CD4-positive, alpha-beta memory T cell (primary cell): Measurements from ENCODE around the gene THOP1. TPM values are rescaled to one million over a fixed set of nuclear protein-coding genes. Genes with fewer than 3 reads are reported as not detected.
"Not testable (repeated sequence)": the region's sequence is repeated elsewhere in the genome, so short reads cannot be mapped to it uniquely, and the experiment has no call there.

Source experiments
- CTCF ChIA-PET: fragments of 350-600 bp; sonication (Branson Sonifier 250); formaldehyde crosslinking; loops from one replicate; lab custom pipeline; 2021; ENCODE audit warnings: inconsistent platforms; ENCODE audit not compliant: partially characterized antibody; lab: Charles Lee
- POLR2A ChIA-PET: fragments of 350-600 bp; sonication (Branson Sonifier 250); formaldehyde crosslinking; loops from one replicate; lab custom pipeline; 2021; ENCODE audit not compliant: partially characterized antibody; lab: Charles Lee
- DNase-seq, 5 donors: peaks; one replicate each; pipeline versions ENCODE4 v3.0.0 to v3.0.0-alpha.2; 2020 to 2022; ENCODE audit warnings: mixed read lengths in 1 of 5
- H3K27ac ChIP-seq: one replicate; pipeline ENCODE4 v1.7.0; 2013; ENCODE audit warnings: low read depth, low read length
- H3K27me3 ChIP-seq: 2 replicates; pipeline ENCODE4 v1.7.0; 2013; ENCODE audit warnings: mild to moderate bottlenecking, low read length, moderate library complexity; ENCODE audit not compliant: insufficient read depth
- H3K36me3 ChIP-seq: 2 replicates; pipeline ENCODE4 v1.7.0; 2013; ENCODE audit warnings: mild to moderate bottlenecking, low read length, moderate library complexity; ENCODE audit not compliant: insufficient read depth
- H3K4me1 ChIP-seq: 2 replicates; pipeline ENCODE4 v1.7.0; 2013; ENCODE audit warnings: mild to moderate bottlenecking, low read length, moderate library complexity; ENCODE audit not compliant: insufficient read depth
- H3K4me3 ChIP-seq, 2 donors: one replicate each; pipeline ENCODE4 v1.7.0; 2013; ENCODE audit warnings: low read length in 2 of 2, mild to moderate bottlenecking in 1 of 2
- H3K9me3 ChIP-seq, 2 donors: one replicate each; pipeline ENCODE4 v1.7.0; 2013; ENCODE audit warnings: low read length in 2 of 2, control low read depth in 1 of 2; ENCODE audit not compliant: control insufficient read depth in 1 of 2
- H3K27ac Mint-ChIP-seq, 7 donors: one replicate each; pipeline ENCODE4 v1.8.0; 2020 to 2021; ENCODE audit warnings: mixed read lengths in 7 of 7, mild to moderate bottlenecking in 6 of 7, inconsistent platforms in 3 of 7, moderate library complexity in 3 of 7
- H3K27me3 Mint-ChIP-seq, 2 donors: one replicate each; pipeline ENCODE4 v1.8.0; 2020 to 2021; ENCODE audit warnings: mixed read lengths in 2 of 2
- H3K36me3 Mint-ChIP-seq, 2 donors: one replicate each; pipeline ENCODE4 v1.8.0; 2020 to 2021; ENCODE audit warnings: mixed read lengths in 2 of 2, inconsistent platforms in 1 of 2, mild to moderate bottlenecking in 1 of 2
- H3K4me1 Mint-ChIP-seq, 4 donors: one replicate each; pipeline ENCODE4 v1.8.0; 2020 to 2021; ENCODE audit warnings: mixed read lengths in 4 of 4, mild to moderate bottlenecking in 1 of 4
- H3K4me3 Mint-ChIP-seq, 8 donors: one replicate each; pipeline ENCODE4 v1.8.0; 2020 to 2021; ENCODE audit warnings: mixed read lengths in 8 of 8, mild to moderate bottlenecking in 7 of 8, moderate library complexity in 6 of 8, inconsistent platforms in 3 of 8
- H3K9me3 Mint-ChIP-seq, 8 donors: one replicate each; pipeline ENCODE4 v1.8.0; 2020 to 2021; ENCODE audit warnings: mixed read lengths in 8 of 8, mild to moderate bottlenecking in 5 of 8, inconsistent platforms in 3 of 8, moderate library complexity in 1 of 8
- intact Hi-C: fragments of 100-400 bp; cut with micrococcal nuclease; formaldehyde crosslinking; loops from one replicate; pipeline ENCODE4 v1.15.1; 2023
- polyA plus RNA-seq, 2 donors: library from polyadenylated mRNA; unstranded; fragments of 300-500 nt; fragmentation: Illumina TruSeq; gene quantifications; one replicate each; pipeline ENCODE4 v1.2.3, GENCODE V29; 2021
- total RNA-seq, 2 experiments: library from RNA; stranded (reverse); gene quantifications; one replicate each; pipeline ENCODE4 v1.2.3, GENCODE V29; 2021

The THOP1 gene
- total and polyA plus RNA-seq, 4 experiments from 2014 or later, result 21.6 to 31.9 (median 25.8) TPM

DNA sequence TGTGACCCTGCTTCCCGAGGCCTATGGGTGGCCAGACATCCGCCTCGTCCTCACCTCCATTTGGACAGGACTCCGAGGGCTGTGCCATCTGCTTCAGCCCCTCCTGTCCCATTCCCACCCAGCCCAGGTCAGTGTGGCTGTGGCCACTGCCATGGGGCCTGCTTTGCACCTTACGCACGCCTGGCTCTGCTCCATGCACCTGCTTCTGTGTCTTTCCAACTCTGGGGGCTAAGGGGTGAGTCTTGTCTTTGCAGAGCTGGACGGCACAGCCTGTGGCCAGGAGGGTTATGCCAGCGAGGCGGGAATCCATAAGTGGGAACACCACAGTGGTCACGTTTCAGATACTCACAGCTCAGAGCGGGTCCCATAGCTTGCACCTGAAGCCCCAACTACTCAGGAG lies 29.1 kb downstream of the THOP1 start:
- ChIA-PET POLR2A (no interaction called here), CTCF (no interaction called here)
- Mint-ChIP-seq H3K4me3 (no peak overlapping the region), H3K27ac (no peak overlapping the region), H3K27me3 (no peaks in the 10 kb centered on the region), H3K4me1 (peaks cover 0 to 1% (median 0%) of the 10 kb centered on the region in 4 donors), H3K36me3 (peaks cover 2 to 4% of the 10 kb centered on the region in 2 donors), H3K9me3 (no peaks in the 10 kb centered on the region)
- Histone ChIP-seq H3K36me3 (no peaks in the 10 kb centered on the region), H3K27ac (no peak overlapping the region), H3K4me3 (no peak overlapping the region), H3K9me3 (no peaks in the 10 kb centered on the region), H3K4me1 (no peaks in the 10 kb centered on the region), H3K27me3 (no peaks in the 10 kb centered on the region)
- intact Hi-C loops, result loop anchor here (10.0 kb wide), 1 partner anchor 220 kb away; no protein-coding TSS in a partner anchor
- no peak for DNase-seq

DNA sequence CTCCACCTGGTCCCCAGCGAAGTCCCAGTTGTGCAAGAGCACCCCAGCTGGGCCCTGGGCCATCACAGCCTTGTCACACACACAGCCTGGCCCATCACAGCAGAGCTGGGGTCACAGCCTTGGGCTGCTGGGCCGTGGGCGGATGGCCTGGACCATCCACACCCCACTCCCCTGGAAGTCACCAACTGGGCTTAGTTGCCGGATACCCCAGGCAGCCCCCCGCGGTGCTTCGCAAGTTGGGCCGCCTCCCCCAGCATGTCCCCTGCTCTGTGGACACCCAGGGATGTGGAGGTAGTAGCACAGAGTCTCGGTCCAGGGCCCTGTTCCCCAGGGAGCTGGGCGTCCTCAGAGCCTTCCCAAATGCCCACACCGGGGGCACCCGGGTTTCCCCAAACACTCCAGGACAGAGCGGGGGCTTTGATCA lies 29.9 kb downstream of the THOP1 start:
- Mint-ChIP-seq H3K27ac (no peak overlapping the region), H3K4me1 (peaks cover 0 to 2% (median 1%) of the 10 kb centered on the region in 4 donors)
- POLR2A ChIA-PET, result no interaction called here

DNA sequence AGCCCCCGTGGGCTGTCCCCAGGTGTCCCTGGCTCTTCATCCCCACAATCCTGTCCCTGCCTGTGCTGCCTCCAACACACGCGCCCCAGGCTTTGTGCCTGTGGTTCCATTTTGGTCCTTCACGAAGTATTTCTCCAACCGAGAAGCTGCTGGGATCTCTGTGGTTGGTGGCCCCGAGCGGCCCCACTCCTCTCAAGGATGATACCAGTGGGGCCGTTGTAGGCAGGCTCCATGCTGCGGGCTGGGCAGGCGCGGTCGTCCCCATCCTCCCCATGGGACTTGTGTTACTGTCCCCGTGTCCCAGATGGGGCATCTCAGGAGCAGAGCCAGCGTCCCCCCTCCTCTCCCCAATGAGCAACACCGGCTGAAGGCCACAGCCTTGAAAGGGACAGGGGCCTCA lies 30.6 kb downstream of the THOP1 start:
- Mint-ChIP-seq H3K4me1 (peaks cover 0 to 7% (median 3%) of the 10 kb centered on the region in 4 donors), H3K9me3 (no peaks in the 10 kb centered on the region), H3K36me3 (peaks cover 0 to 2% of the 10 kb centered on the region in 2 donors), H3K27me3 (no peaks in the 10 kb centered on the region), H3K27ac (peak overlapping the region in 1 of 7 donors; percentile 31), H3K4me3 (no peak overlapping the region)
- Histone ChIP-seq H3K27ac (no peak overlapping the region), H3K36me3 (no peaks in the 10 kb centered on the region), H3K9me3 (no peaks in the 10 kb centered on the region), H3K27me3 (no peaks in the 10 kb centered on the region), H3K4me1 (peaks cover 8% of the 10 kb centered on the region), H3K4me3 (no peak overlapping the region)
- no peak for DNase-seq
- intact Hi-C loops, result loop anchor here (10.0 kb wide), 1 partner anchor 219 kb away; no protein-coding TSS in a partner anchor
- ChIA-PET CTCF (no interaction called here), POLR2A (interaction anchor here (0.6 kb wide), 1 partner anchor 375 kb away, joined by 3 read pairs; no protein-coding TSS in a partner anchor)

More for the DNA sequence above, 29.9 kb downstream of the THOP1 start:
- no peaks in the 10 kb centered on the region for H3K36me3 ChIP-seq
- no peaks in the 10 kb centered on the region for H3K9me3 ChIP-seq
- H3K36me3 Mint-ChIP-seq, result peaks cover 0 to 2% of the 10 kb centered on the region in 2 donors
- H3K27me3 ChIP-seq, result no peaks in the 10 kb centered on the region
- no peaks in the 10 kb centered on the region for H3K27me3 Mint-ChIP-seq
- no peak overlapping the region for H3K4me3 ChIP-seq
- DNase-seq, result no peak
- H3K4me3 Mint-ChIP-seq, result no peak overlapping the region
- no peak overlapping the region for H3K27ac ChIP-seq
- intact Hi-C loops, result loop anchor here (10.0 kb wide), 1 partner anchor 220 kb away; no protein-coding TSS in a partner anchor
- H3K9me3 Mint-ChIP-seq, result no peaks in the 10 kb centered on the region
- CTCF ChIA-PET, result no interaction called here
- H3K4me1 ChIP-seq, result peaks cover 1% of the 10 kb centered on the region

DNA sequence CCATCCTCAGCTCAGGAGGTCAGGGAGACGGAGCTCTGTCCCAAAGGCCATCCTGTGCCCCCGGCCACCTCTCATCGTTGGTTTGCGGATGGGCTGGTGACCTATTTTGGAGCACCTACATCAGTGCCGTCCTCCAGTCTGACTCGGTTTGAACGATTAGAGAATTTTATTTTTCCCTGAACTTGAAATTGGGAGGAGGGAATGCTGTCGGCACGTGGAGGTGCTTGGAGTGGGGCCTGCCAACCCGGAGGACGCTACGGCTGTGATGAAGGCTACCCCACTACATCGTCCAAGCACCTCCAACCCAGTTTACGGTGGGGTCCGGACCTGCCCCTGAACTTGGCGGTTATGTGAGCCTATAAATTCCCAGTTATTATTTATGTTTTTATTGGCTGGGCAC lies 31.3 kb downstream of the THOP1 start:
- Mint-ChIP-seq H3K27ac (peak overlapping the region in 1 of 7 donors; percentile 76), H3K9me3 (no peaks in the 10 kb centered on the region), H3K4me1 (peaks cover 0 to 14% (median 3%) of the 10 kb centered on the region in 4 donors), H3K27me3 (no peaks in the 10 kb centered on the region), H3K36me3 (no peaks in the 10 kb centered on the region), H3K4me3 (no peak overlapping the region)
- intact Hi-C loops, result loop anchor here (10.0 kb wide), 1 partner anchor 218 kb away; no protein-coding TSS in a partner anchor
- ChIA-PET CTCF (no interaction called here), POLR2A (no interaction called here)
- H3K27ac ChIP-seq, result no peak overlapping the region
- no peak overlapping the region for H3K4me3 ChIP-seq
- no peaks in the 10 kb centered on the region for H3K27me3 ChIP-seq
- H3K4me1 ChIP-seq, result peaks cover 8% of the 10 kb centered on the region
- H3K9me3 ChIP-seq, result no peaks in the 10 kb centered on the region
- no peak for DNase-seq
- H3K36me3 ChIP-seq, result no peaks in the 10 kb centered on the region

DNA sequence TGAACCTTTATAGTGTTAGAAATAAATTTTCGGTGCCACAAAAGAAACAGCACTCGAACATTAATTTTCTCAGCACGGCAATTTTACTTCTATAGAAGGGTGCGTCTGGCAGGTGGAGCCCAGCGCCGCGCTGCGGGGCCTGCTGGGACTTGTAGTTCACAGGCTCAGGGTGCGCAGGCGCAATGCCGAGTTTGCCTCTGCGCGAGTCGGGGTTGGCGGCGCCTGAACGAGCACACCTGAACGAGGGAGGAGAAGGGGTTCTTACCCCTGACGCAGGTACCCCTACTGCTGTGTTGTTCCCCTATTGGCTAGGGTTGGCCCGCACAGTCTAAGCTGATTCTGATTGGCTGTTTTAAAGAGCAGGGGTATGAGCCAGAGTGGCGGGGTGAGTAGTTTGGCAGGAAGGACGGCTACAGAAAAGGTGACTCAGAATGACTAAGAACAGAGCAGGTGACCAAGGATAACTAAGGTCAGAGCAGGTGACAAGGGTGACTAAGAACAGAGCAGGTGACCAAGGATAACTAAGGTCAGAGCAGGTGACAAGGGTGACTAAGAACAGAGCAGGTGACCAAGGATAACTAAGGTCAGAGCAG lies 32.0 kb downstream of the THOP1 start:
- H3K4me3 Mint-ChIP-seq, result peak overlapping the region in 3 of 8 donors; percentile 1 to 39 (median 1)
- H3K27me3 ChIP-seq, H3K36me3 Mint-ChIP-seq, H3K27ac ChIP-seq, POLR2A ChIA-PET, H3K27me3 Mint-ChIP-seq, H3K9me3 ChIP-seq, H3K4me1 ChIP-seq, CTCF ChIA-PET, H3K4me3 ChIP-seq, H3K9me3 Mint-ChIP-seq, H3K36me3 ChIP-seq, DNase-seq: not testable (repeated sequence)
- peaks cover 0 to 18% (median 3%) of the 10 kb centered on the region in 4 donors for H3K4me1 Mint-ChIP-seq
- H3K27ac Mint-ChIP-seq, result peak overlapping the region in 1 of 7 donors; percentile 76
- intact Hi-C loops, result loop anchor here (10.0 kb wide), 1 partner anchor 217 kb away; no protein-coding TSS in a partner anchor

DNA sequence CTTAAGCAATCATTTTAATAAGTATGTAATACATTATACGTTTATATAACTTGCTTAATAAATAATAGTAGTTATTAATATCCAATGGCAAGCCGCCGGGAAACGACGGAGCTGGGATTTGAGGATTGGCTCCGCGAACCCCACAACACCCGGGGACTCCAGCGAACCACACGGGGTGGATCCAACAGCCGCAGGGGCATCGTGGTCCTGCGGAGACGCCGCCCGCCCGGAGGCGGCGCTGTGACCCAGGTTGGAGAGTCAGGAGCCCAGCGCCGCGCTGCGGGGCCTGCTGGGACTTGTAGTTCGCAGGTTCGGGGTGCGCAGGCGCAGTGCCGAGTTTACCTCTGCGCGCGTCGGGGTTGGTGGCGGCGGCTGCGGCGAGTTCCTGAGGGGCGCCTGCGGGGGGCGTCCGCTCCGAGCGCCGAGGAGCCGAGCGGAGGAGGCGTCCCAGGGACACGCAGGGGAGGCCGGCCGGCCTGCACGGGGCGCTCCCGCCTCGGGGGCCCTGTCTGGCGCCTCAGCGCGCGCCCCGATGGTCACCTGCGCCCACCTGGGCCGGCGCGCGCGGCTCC lies 34.3 kb downstream of the THOP1 start, which contains the start of gene ZNF554:
Gene ZNF554, plus strand, starts transcription at position 329 of the 572 bp plus-strand sequence. Its CDS starts 204 bp downstream, at position 533.
- Histone ChIP-seq H3K27ac (peak within 1 kb of the TSS; percentile 33), H3K36me3 (no peaks in the 10 kb centered on the region), H3K4me1 (peaks cover 8% of the 10 kb centered on the region), H3K9me3 (no peaks in the 10 kb centered on the region), H3K4me3 (peak within 1 kb of the TSS; percentile 51 to 69), H3K27me3 (no peaks in the 10 kb centered on the region)
- intact Hi-C loops, result loop anchor here (1.0 to 10.0 kb wide), 4 partner anchors 22 to 215 kb away; partner anchors contain the start of genes THOP1 and ZNF555
- Mint-ChIP-seq H3K27ac (peak within 1 kb of the TSS in 5 of 7 donors; percentile 42 to 70 (median 62)), H3K9me3 (no peaks in the 10 kb centered on the region), H3K27me3 (no peaks in the 10 kb centered on the region), H3K36me3 (peaks cover 2 to 4% of the 10 kb centered on the region in 2 donors), H3K4me1 (peaks cover 2 to 18% (median 4%) of the 10 kb centered on the region in 4 donors), H3K4me3 (peak within 1 kb of the TSS; percentile 76 to 88 (median 85))
- DNase-seq, result peak; percentile 95 to 97 (median 97)
- CTCF ChIA-PET, result interaction anchor here (0.7 to 1.3 kb wide), 7 partner anchors 16 to 56 kb away, joined by 3 to 4 read pairs (median 4); partner anchors contain the start of gene ZNF556
- POLR2A ChIA-PET, result interaction anchor here (1.0 to 2.3 kb wide), 2 partner anchors 22 to 34 kb away, joined by 3 to 9 read pairs; partner anchors contain the start of genes THOP1 and ZNF555
